ENCODE data around the gene CSTF3.
A peak's percentile ranks its signal among the peaks of the same experiment; 100 is the strongest.
"Not testable (repeated sequence)": the region's sequence is repeated elsewhere in the genome, so short reads cannot be mapped to it uniquely, and the experiment has no call there.

Gene CSTF3

GRCh38 chr11:33160587-33160986 is 693 bp downstream of the CSTF3 start:
- Histone ChIP-seq H3K4me1 (ENCODE audit: control insufficient read depth, insufficient read depth, low read length) (no peaks in the 10 kb centered on the region), H3K27me3 (ENCODE audit: control insufficient read depth, insufficient read depth, low read length, poor library complexity, severe bottlenecking) (no peaks in the 10 kb centered on the region), H3K4me3 (ENCODE audit: insufficient read depth, low read depth, low read length) (peak overlapping the region; percentile 85), H3K27ac (ENCODE audit: insufficient read depth, low read depth, low read length, poor library complexity, severe bottlenecking) (peak overlapping the region; percentile 60), H3K9me3 (ENCODE audit: control insufficient read depth, low read length) (no peaks in the 10 kb centered on the region), H3K36me3 (ENCODE audit: control insufficient read depth, insufficient read depth, low read length) (no peaks in the 10 kb centered on the region)
- 0% methylated on average over 5 to 7 of the region's 7 CpGs for WGBS, 2 experiments

- Histone ChIP-seq H3K36me3 (ENCODE audit: control insufficient read depth, insufficient read depth, low read length) (no peaks in the 10 kb centered on the region), H3K4me1 (ENCODE audit: control insufficient read depth, insufficient read depth, low read length) (no peaks in the 10 kb centered on the region), H3K9me3 (ENCODE audit: control insufficient read depth, low read length) (no peaks in the 10 kb centered on the region), H3K27me3 (ENCODE audit: control insufficient read depth, insufficient read depth, low read length, poor library complexity, severe bottlenecking) (no peaks in the 10 kb centered on the region), H3K27ac (ENCODE audit: insufficient read depth, low read depth, low read length, poor library complexity, severe bottlenecking) (no peak overlapping the region), H3K4me3 (ENCODE audit: insufficient read depth, low read depth, low read length) (peak overlapping the region; percentile 85)
- WGBS, 2 experiments = 17 to 20% methylated on average over 8 of the region's 8 CpGs
Observed at GRCh38 chr11:33160136-33160535, 1.1 kb downstream of the CSTF3 start.

GRCh38 chr11:33159378-33159867 is 1.9 kb downstream of the CSTF3 start:
- not testable (repeated sequence) for H3K27me3 ChIP-seq (ENCODE audit: control insufficient read depth, insufficient read depth, low read length, poor library complexity, severe bottlenecking); H3K9me3 ChIP-seq (ENCODE audit: control insufficient read depth, low read length); H3K27ac ChIP-seq (ENCODE audit: insufficient read depth, low read depth, low read length, poor library complexity, severe bottlenecking); H3K4me1 ChIP-seq (ENCODE audit: control insufficient read depth, insufficient read depth, low read length); H3K36me3 ChIP-seq (ENCODE audit: control insufficient read depth, insufficient read depth, low read length)
- WGBS, 2 experiments = 84 to 87% methylated on average over 19 to 20 of the region's 20 CpGs
- peak overlapping the region; percentile 85 for H3K4me3 ChIP-seq (ENCODE audit: insufficient read depth, low read depth, low read length)

- Histone ChIP-seq H3K27me3 (ENCODE audit: control insufficient read depth, insufficient read depth, low read length, poor library complexity, severe bottlenecking) (no peaks in the 10 kb centered on the region), H3K36me3 (ENCODE audit: control insufficient read depth, insufficient read depth, low read length) (no peaks in the 10 kb centered on the region), H3K9me3 (ENCODE audit: control insufficient read depth, low read length) (no peaks in the 10 kb centered on the region), H3K4me1 (ENCODE audit: control insufficient read depth, insufficient read depth, low read length) (no peaks in the 10 kb centered on the region), H3K4me3 (ENCODE audit: insufficient read depth, low read depth, low read length) (peak overlapping the region; percentile 23), H3K27ac (ENCODE audit: insufficient read depth, low read depth, low read length, poor library complexity, severe bottlenecking) (no peak overlapping the region)
- 77 to 81% methylated on average over 5 of the region's 5 CpGs for WGBS, 2 experiments
Observed at GRCh38 chr11:33158596-33159275, 2.5 kb downstream of the CSTF3 start.

GRCh38 chr11:33157103-33158027 is 3.9 kb downstream of the CSTF3 start:
- Histone ChIP-seq H3K27me3 (ENCODE audit: control insufficient read depth, insufficient read depth, low read length, poor library complexity, severe bottlenecking) (no peaks in the 10 kb centered on the region), H3K27ac (ENCODE audit: insufficient read depth, low read depth, low read length, poor library complexity, severe bottlenecking) (no peak overlapping the region), H3K36me3 (ENCODE audit: control insufficient read depth, insufficient read depth, low read length) (no peaks in the 10 kb centered on the region), H3K9me3 (ENCODE audit: control insufficient read depth, low read length) (no peaks in the 10 kb centered on the region), H3K4me1 (ENCODE audit: control insufficient read depth, insufficient read depth, low read length) (no peaks in the 10 kb centered on the region), H3K4me3 (ENCODE audit: insufficient read depth, low read depth, low read length) (no peak overlapping the region)
- 91 to 96% methylated on average over 5 of the region's 5 CpGs for WGBS, 2 experiments

- H3K4me1 ChIP-seq (ENCODE audit: control insufficient read depth, insufficient read depth, low read length) = no peaks in the 10 kb centered on the region
- H3K4me3 ChIP-seq (ENCODE audit: insufficient read depth, low read depth, low read length) = no peak overlapping the region
- 70 to 80% methylated on average over 5 of the region's 5 CpGs for WGBS, 2 experiments
- H3K36me3 ChIP-seq (ENCODE audit: control insufficient read depth, insufficient read depth, low read length) = peaks cover 4% of the 10 kb centered on the region
- no peaks in the 10 kb centered on the region for H3K9me3 ChIP-seq (ENCODE audit: control insufficient read depth, low read length)
- H3K27me3 ChIP-seq (ENCODE audit: control insufficient read depth, insufficient read depth, low read length, poor library complexity, severe bottlenecking) = no peaks in the 10 kb centered on the region
- no peak overlapping the region for H3K27ac ChIP-seq (ENCODE audit: insufficient read depth, low read depth, low read length, poor library complexity, severe bottlenecking)
Observed at GRCh38 chr11:33151399-33151798, 9.9 kb downstream of the CSTF3 start.

GRCh38 chr11:33147559-33147958 is 13.7 kb downstream of the CSTF3 start:
- 90 to 95% methylated on average over 3 to 5 of the region's 5 CpGs for WGBS, 2 experiments
- Histone ChIP-seq H3K9me3 (ENCODE audit: control insufficient read depth, low read length) (no peaks in the 10 kb centered on the region), H3K27ac (ENCODE audit: insufficient read depth, low read depth, low read length, poor library complexity, severe bottlenecking) (no peak overlapping the region), H3K4me1 (ENCODE audit: control insufficient read depth, insufficient read depth, low read length) (no peaks in the 10 kb centered on the region), H3K27me3 (ENCODE audit: control insufficient read depth, insufficient read depth, low read length, poor library complexity, severe bottlenecking) (no peaks in the 10 kb centered on the region), H3K4me3 (ENCODE audit: insufficient read depth, low read depth, low read length) (no peak overlapping the region), H3K36me3 (ENCODE audit: control insufficient read depth, insufficient read depth, low read length) (peaks cover 4% of the 10 kb centered on the region)

GRCh38 chr11:33135768-33136443 is 25.4 kb downstream of the CSTF3 start:
- H3K4me3 ChIP-seq (ENCODE audit: insufficient read depth, low read depth, low read length) = no peak overlapping the region
- WGBS, 2 experiments = 84 to 95% methylated on average over 2 to 3 of the region's 4 CpGs
- H3K27me3 ChIP-seq (ENCODE audit: control insufficient read depth, insufficient read depth, low read length, poor library complexity, severe bottlenecking) = no peaks in the 10 kb centered on the region
- H3K27ac ChIP-seq (ENCODE audit: insufficient read depth, low read depth, low read length, poor library complexity, severe bottlenecking) = no peak overlapping the region
- H3K9me3 ChIP-seq (ENCODE audit: control insufficient read depth, low read length) = no peaks in the 10 kb centered on the region
- H3K4me1 ChIP-seq (ENCODE audit: control insufficient read depth, insufficient read depth, low read length) = no peaks in the 10 kb centered on the region
- peaks cover 11% of the 10 kb centered on the region for H3K36me3 ChIP-seq (ENCODE audit: control insufficient read depth, insufficient read depth, low read length)

- Histone ChIP-seq H3K27me3 (ENCODE audit: control insufficient read depth, insufficient read depth, low read length, poor library complexity, severe bottlenecking) (no peaks in the 10 kb centered on the region), H3K4me1 (ENCODE audit: control insufficient read depth, insufficient read depth, low read length) (no peaks in the 10 kb centered on the region), H3K36me3 (ENCODE audit: control insufficient read depth, insufficient read depth, low read length) (peaks cover 5% of the 10 kb centered on the region), H3K27ac (ENCODE audit: insufficient read depth, low read depth, low read length, poor library complexity, severe bottlenecking) (no peak overlapping the region), H3K4me3 (ENCODE audit: insufficient read depth, low read depth, low read length) (no peak overlapping the region), H3K9me3 (ENCODE audit: control insufficient read depth, low read length) (no peaks in the 10 kb centered on the region)
- 90 to 100% methylated on average over 1 of the region's 1 CpG for WGBS, 2 experiments
Observed at GRCh38 chr11:33135216-33135615, 26.1 kb downstream of the CSTF3 start.

GRCh38 chr11:33134276-33134675 is 27.0 kb downstream of the CSTF3 start:
- no peak overlapping the region for H3K4me3 ChIP-seq (ENCODE audit: insufficient read depth, low read depth, low read length)
- no peaks in the 10 kb centered on the region for H3K27me3 ChIP-seq (ENCODE audit: control insufficient read depth, insufficient read depth, low read length, poor library complexity, severe bottlenecking)
- H3K4me1 ChIP-seq (ENCODE audit: control insufficient read depth, insufficient read depth, low read length) = no peaks in the 10 kb centered on the region
- H3K27ac ChIP-seq (ENCODE audit: insufficient read depth, low read depth, low read length, poor library complexity, severe bottlenecking) = no peak overlapping the region
- no peaks in the 10 kb centered on the region for H3K9me3 ChIP-seq (ENCODE audit: control insufficient read depth, low read length)
- H3K36me3 ChIP-seq (ENCODE audit: control insufficient read depth, insufficient read depth, low read length) = peaks cover 3% of the 10 kb centered on the region
- WGBS, 2 experiments = 98 to 100% methylated on average over 2 to 3 of the region's 3 CpGs
